Sigmoid colon (tissue), 7 donors: ENCODE data around the gene CDK14. TPM values are rescaled to one million over a fixed set of nuclear protein-coding genes. Genes with fewer than 3 reads are reported as not detected.

Source experiments
- DNase-seq: peaks from one replicate; pipeline ENCODE4 v3.0.0-alpha.2; 2019
- H3K27ac ChIP-seq, 4 donors: fragments of 200-600 bp; sonication (generic); one replicate each; pipeline ENCODE4 v1.5.1; 2016 to 2019; ENCODE audit warnings: mild to moderate bottlenecking in 1 of 4
- H3K27me3 ChIP-seq, 3 donors: fragments of 200-600 bp; sonication (generic); one replicate each; pipeline ENCODE4 v1.5.1; 2019; ENCODE audit warnings: mild to moderate bottlenecking in 1 of 3
- H3K36me3 ChIP-seq, 4 donors: fragments of 200-600 bp; sonication (generic); one replicate each; pipeline ENCODE4 v1.5.1; 2016 to 2019
- H3K4me1 ChIP-seq, 4 donors: fragments of 200-600 bp; sonication (generic); one replicate each; pipeline ENCODE4 v1.5.1; 2017 to 2019
- H3K4me3 ChIP-seq, 4 donors: fragments of 200-600 bp; sonication (generic); one replicate each; pipeline ENCODE4 v1.5.1; 2017 to 2019; ENCODE audit warnings: mild to moderate bottlenecking in 2 of 4, moderate library complexity in 1 of 4
- H3K9me3 ChIP-seq, 4 donors: fragments of 200-600 bp in 3 of 4; sonication (generic) in 3 of 4; one replicate each; pipeline versions ENCODE4 v1.5.1 to v1.6.1; 2013 to 2019
- CTCF ChIP-seq, 4 experiments: fragments of 450-650 bp in 3 of 4; fragments of 200-600 bp in 1 of 4; IDR thresholded peaks; one replicate each; pipeline ENCODE4 v1.5.1; 2016 to 2019; ENCODE audit warnings: antibody characterized with exemption in 4 of 4, mild to moderate bottlenecking in 3 of 4, moderate library complexity in 2 of 4
- EP300 ChIP-seq, 4 donors: sonication (generic); formaldehyde crosslinking; IDR thresholded peaks; one replicate each; pipeline ENCODE4 v1.6.1; 2017; ENCODE audit warnings: antibody characterized with exemption in 4 of 4
- POLR2A ChIP-seq, 2 donors: fragments of 450-650 bp; IDR thresholded peaks; one replicate each; pipeline ENCODE4 v1.6.1; 2016; ENCODE audit warnings: antibody characterized with exemption in 2 of 2, mild to moderate bottlenecking in 2 of 2, moderate library complexity in 2 of 2
- POLR2AphosphoS5 ChIP-seq, 4 donors: sonication (generic); formaldehyde crosslinking; IDR thresholded peaks; one replicate each; pipeline ENCODE4 v1.6.1; 2017; ENCODE audit warnings: antibody characterized with exemption in 4 of 4
- WGBS, 2 donors: extraction: QIAGEN DNeasy Blood & Tissue Kit; methylation state at CpG; one replicate each; pipeline ENCODE4 v1.1.7; 2013; 5-methylcytosine and 5-hydroxymethylcytosine counted together
- intact Hi-C: fragments of 100-400 bp; cut with DNase I; formaldehyde crosslinking; loops from one replicate; pipeline ENCODE4 v1.15.1; 2023
- polyA plus RNA-seq, 3 donors: library from polyadenylated mRNA; stranded (reverse); fragments of 200-250 nt; gene quantifications; one replicate each; pipeline ENCODE4 v1.2.3, GENCODE V29; 2013
- total RNA-seq, 4 donors: library from RNA; depleted of rRNA; stranded (reverse); fragments of >200 nt; gene quantifications; one replicate each; pipeline ENCODE4 v1.1.0, GENCODE V29; 2016
- donor health status: healthy with polysubstance abuse.
- donor health status: Bipolar disorder and iron deficiency.
- donor health status: healthy.

Gene CDK14
- total and polyA plus RNA-seq, 7 donors: 0.92 to 19.3 (median 11.1) TPM

DNA sequence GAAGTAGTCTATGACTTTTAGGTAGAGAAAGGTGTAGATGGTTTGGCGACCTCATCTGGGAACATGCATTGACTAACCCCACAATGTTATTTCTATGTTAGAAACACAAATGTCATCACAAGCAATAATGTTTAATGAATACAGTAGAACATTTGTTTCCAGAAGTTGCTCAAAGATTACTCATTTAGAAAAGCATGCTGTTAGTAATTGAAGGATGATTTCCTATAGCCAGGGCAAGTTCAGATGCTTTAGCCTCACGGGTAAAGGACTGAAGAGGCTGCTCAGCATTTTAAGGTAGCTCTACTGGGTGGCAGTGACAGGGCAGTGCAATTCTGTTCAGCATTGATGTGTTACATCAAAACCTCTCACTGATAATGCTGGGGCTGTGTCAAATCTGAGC, 468.8 kb downstream of the CDK14 start:
- WGBS, 2 donors: 83 to 92% methylated on average over 2 of the region's 2 CpGs
- no peaks in the 10 kb centered on the region for H3K36me3 ChIP-seq
- DNase-seq: no peak

GRCh38 chr7:91066627-91067026, 470.5 kb downstream of the CDK14 start:
- no peaks in the 10 kb centered on the region for H3K9me3 ChIP-seq
- H3K4me3 ChIP-seq: no peak overlapping the region
- TF ChIP-seq POLR2AphosphoS5 (IDR thresholded peaks at IDR 0.05) (no peak), EP300 (IDR thresholded peaks at IDR 0.05) (no peak), CTCF (IDR thresholded peaks at IDR 0.05) (no peak), POLR2A (IDR thresholded peaks at IDR 0.05) (no peak)
- 22 to 65% methylated on average over 4 of the region's 4 CpGs for WGBS, 2 donors
- H3K27ac ChIP-seq: no peak overlapping the region
- H3K27me3 ChIP-seq: no peaks in the 10 kb centered on the region
- no peak for DNase-seq
- peaks cover 0 to 17% (median 3%) of the 10 kb centered on the region in 4 donors for H3K4me1 ChIP-seq
- H3K36me3 ChIP-seq: no peaks in the 10 kb centered on the region
- intact Hi-C loops: no loop called here

More for the DNA sequence above, 468.8 kb downstream of the CDK14 start:
- Histone ChIP-seq H3K4me1 (peaks cover 0 to 17% (median 3%) of the 10 kb centered on the region in 4 donors), H3K4me3 (no peak overlapping the region), H3K27ac (no peak overlapping the region), H3K27me3 (no peaks in the 10 kb centered on the region), H3K9me3 (no peaks in the 10 kb centered on the region)
- no peak for TF ChIP-seq POLR2AphosphoS5 (IDR thresholded peaks at IDR 0.05)
- TF ChIP-seq POLR2A (IDR thresholded peaks at IDR 0.05): no peak
- no peak for TF ChIP-seq EP300 (IDR thresholded peaks at IDR 0.05)
- no peak for TF ChIP-seq CTCF (IDR thresholded peaks at IDR 0.05)
- intact Hi-C loops: no loop called here

GRCh38 chr7:91067242-91067641, 471.1 kb downstream of the CDK14 start:
- no peaks in the 10 kb centered on the region for H3K36me3 ChIP-seq
- 65 to 67% methylated on average over 3 of the region's 3 CpGs for WGBS, 2 donors
- no peak overlapping the region for H3K4me3 ChIP-seq
- DNase-seq: no peak
- peaks cover 0 to 17% (median 3%) of the 10 kb centered on the region in 4 donors for H3K4me1 ChIP-seq
- TF ChIP-seq POLR2A (IDR thresholded peaks at IDR 0.05) (no peak), CTCF (IDR thresholded peaks at IDR 0.05) (no peak), POLR2AphosphoS5 (IDR thresholded peaks at IDR 0.05) (no peak), EP300 (IDR thresholded peaks at IDR 0.05) (no peak)
- H3K9me3 ChIP-seq: no peaks in the 10 kb centered on the region
- intact Hi-C loops: no loop called here
- no peaks in the 10 kb centered on the region for H3K27me3 ChIP-seq
- H3K27ac ChIP-seq: no peak overlapping the region

- no peak for TF ChIP-seq POLR2A (IDR thresholded peaks at IDR 0.05)
- no peak for TF ChIP-seq CTCF (IDR thresholded peaks at IDR 0.05)
- TF ChIP-seq EP300 (IDR thresholded peaks at IDR 0.05): no peak
- no peak for TF ChIP-seq POLR2AphosphoS5 (IDR thresholded peaks at IDR 0.05)
- Histone ChIP-seq H3K36me3 (no peaks in the 10 kb centered on the region), H3K9me3 (no peaks in the 10 kb centered on the region), H3K4me1 (peaks cover 0 to 17% (median 3%) of the 10 kb centered on the region in 4 donors), H3K27ac (no peak overlapping the region), H3K4me3 (no peak overlapping the region), H3K27me3 (no peaks in the 10 kb centered on the region)
- 91 to 92% methylated on average over 5 of the region's 5 CpGs for WGBS, 2 donors
- intact Hi-C loops: no loop called here
- no peak for DNase-seq
These were observed 472.1 kb downstream of the CDK14 start for GRCh38 chr7:91068136-91068795.

DNA sequence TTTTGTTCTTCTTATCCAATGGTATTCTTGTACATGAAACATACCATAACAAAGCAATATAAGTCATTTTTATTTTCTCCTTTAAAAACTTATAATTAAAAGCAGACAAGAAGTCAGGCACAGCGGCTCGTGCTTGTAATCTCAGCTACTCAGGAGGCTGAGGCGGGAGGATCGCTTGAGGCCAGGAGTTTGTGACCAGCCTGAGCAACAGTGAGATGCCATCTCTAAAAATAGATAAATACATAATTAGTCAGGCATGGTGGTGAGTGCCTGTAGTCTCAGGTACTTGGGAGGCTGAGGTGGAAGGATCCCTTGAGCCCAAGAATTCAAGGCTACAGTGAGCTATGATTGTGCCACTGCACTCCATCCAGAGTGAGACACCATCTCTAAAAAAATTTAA, 473.0 kb downstream of the CDK14 start:
- no peak for DNase-seq
- peaks cover 0 to 17% (median 3%) of the 10 kb centered on the region in 4 donors for H3K4me1 ChIP-seq
- no peaks in the 10 kb centered on the region for H3K9me3 ChIP-seq
- no peaks in the 10 kb centered on the region for H3K27me3 ChIP-seq
- no peaks in the 10 kb centered on the region for H3K36me3 ChIP-seq
- intact Hi-C loops: no loop called here
- H3K27ac ChIP-seq: no peak overlapping the region
- TF ChIP-seq CTCF (IDR thresholded peaks at IDR 0.05) (no peak), EP300 (IDR thresholded peaks at IDR 0.05) (no peak)
- H3K4me3 ChIP-seq: no peak overlapping the region
- 97 to 99% methylated on average over 4 of the region's 4 CpGs for WGBS, 2 donors
